Measurements from ENCODE around the gene F10.

- no peak for TF ChIP-seq CTCF (conservative IDR thresholded peaks at IDR 0.05)
- no peak for TF ChIP-seq EZH2 (IDR thresholded peaks at IDR 0.05; ENCODE audit: low read depth)
Measured at GRCh38 chr13:113116871-113117271, 5.7 kb upstream of the F10 start.

All from PC-9 (cell line).